Measurements from ENCODE around the gene MSANTD2. TPM values are rescaled to one million over a fixed set of nuclear protein-coding genes. Genes with fewer than 3 reads are reported as not detected.
"Not testable (repeated sequence)": the region's sequence is repeated elsewhere in the genome, so short reads cannot be mapped to it uniquely, and the experiment has no call there.

Gene MSANTD2
- total RNA-seq, 2 experiments from 2014 or later = 6.1 to 6.4 TPM

- DNase-seq = no peak
- H3K4me3 Mint-ChIP-seq = no peak overlapping the region
- no peaks in the 10 kb centered on the region for H3K27me3 Mint-ChIP-seq
- H3K36me3 Mint-ChIP-seq = no peaks in the 10 kb centered on the region
- no peak overlapping the region for H3K27ac Mint-ChIP-seq
- ChIA-PET CTCF (interaction anchor here (0.6 to 1.5 kb wide), 5 partner anchors 9 to 127 kb away, joined by 3 to 5 read pairs (median 3); partner anchors contain the start of genes SIAE and SPA17), POLR2A (no interaction called here)
- intact Hi-C loops (cut with micrococcal nuclease) = loop anchor here (5.0 kb wide), 1 partner anchor 174 kb away; the partner anchor contains the start of gene TBRG1
- H3K4me1 Mint-ChIP-seq (ENCODE audit: low read depth) = peaks cover 40% of the 10 kb centered on the region
- H3K9me3 Mint-ChIP-seq = no peaks in the 10 kb centered on the region
These were observed 3.9 kb downstream of the MSANTD2 start for GRCh38 chr11:124796312-124796711.

GRCh38 chr11:124793466-124794278 lies 6.5 kb downstream of the MSANTD2 start:
- peak; percentile 17 for DNase-seq
- Mint-ChIP-seq H3K4me1 (ENCODE audit: low read depth) (peaks cover 31% of the 10 kb centered on the region), H3K27me3 (no peaks in the 10 kb centered on the region), H3K9me3 (no peaks in the 10 kb centered on the region), H3K4me3 (no peak overlapping the region), H3K36me3 (no peaks in the 10 kb centered on the region), H3K27ac (no peak overlapping the region)
- ChIA-PET POLR2A (no interaction called here), CTCF (interaction anchor here (0.6 to 6.4 kb wide), 34 partner anchors 9 to 1094 kb away, joined by 3 to 51 read pairs (median 4); partner anchors contain the start of genes ESAM and SPA17)
- intact Hi-C loops (cut with micrococcal nuclease) = loop anchor here (1.0 kb wide), 1 partner anchor 124 kb away; no protein-coding TSS in a partner anchor

- CTCF ChIA-PET = interaction anchor here (0.7 to 6.4 kb wide), 6 partner anchors 9 to 122 kb away, joined by 3 to 51 read pairs (median 4); partner anchors contain the start of genes ESAM and MSANTD2
- Mint-ChIP-seq H3K36me3 (no peaks in the 10 kb centered on the region), H3K9me3 (no peaks in the 10 kb centered on the region), H3K4me1 (ENCODE audit: low read depth) (peaks cover 20% of the 10 kb centered on the region), H3K4me3 (no peak overlapping the region), H3K27ac (no peak overlapping the region), H3K27me3 (no peaks in the 10 kb centered on the region)
- intact Hi-C loops (cut with micrococcal nuclease) = no loop called here
- POLR2A ChIA-PET = no interaction called here
- no peak for DNase-seq
These were observed 8.4 kb downstream of the MSANTD2 start for GRCh38 chr11:124791626-124792341.

- DNase-seq = no peak
- H3K36me3 Mint-ChIP-seq = no peaks in the 10 kb centered on the region
- no peak overlapping the region for H3K4me3 Mint-ChIP-seq
- ChIA-PET POLR2A (no interaction called here), CTCF (interaction anchor here (0.6 to 1.0 kb wide), 3 partner anchors 11 to 78 kb away, joined by 3 to 4 read pairs (median 4); partner anchors contain the start of gene MSANTD2)
- H3K27ac Mint-ChIP-seq = no peak overlapping the region
- intact Hi-C loops (cut with micrococcal nuclease) = no loop called here
- H3K27me3 Mint-ChIP-seq = no peaks in the 10 kb centered on the region
- H3K4me1 Mint-ChIP-seq (ENCODE audit: low read depth) = peaks cover 19% of the 10 kb centered on the region
- no peaks in the 10 kb centered on the region for H3K9me3 Mint-ChIP-seq
These were observed 11.7 kb downstream of the MSANTD2 start for GRCh38 chr11:124788521-124788920.

- no peaks in the 10 kb centered on the region for H3K9me3 Mint-ChIP-seq
- ChIA-PET POLR2A (no interaction called here), CTCF (interaction anchor here (1.0 kb wide), 1 partner anchor 18 kb away, joined by 3 read pairs; no protein-coding TSS in a partner anchor)
- DNase-seq = no peak
- intact Hi-C loops (cut with micrococcal nuclease) = no loop called here
- H3K4me1 Mint-ChIP-seq (ENCODE audit: low read depth) = no peaks in the 10 kb centered on the region
- H3K27ac Mint-ChIP-seq = no peak overlapping the region
- H3K4me3 Mint-ChIP-seq = no peak overlapping the region
- H3K36me3 Mint-ChIP-seq = no peaks in the 10 kb centered on the region
- H3K27me3 Mint-ChIP-seq = no peaks in the 10 kb centered on the region
These were observed 16.2 kb downstream of the MSANTD2 start for GRCh38 chr11:124784051-124784450.

GRCh38 chr11:124783002-124783401 lies 17.2 kb downstream of the MSANTD2 start:
- Mint-ChIP-seq H3K36me3 (no peaks in the 10 kb centered on the region), H3K27me3 (no peaks in the 10 kb centered on the region), H3K9me3 (no peaks in the 10 kb centered on the region), H3K4me3 (no peak overlapping the region), H3K4me1 (ENCODE audit: low read depth) (no peaks in the 10 kb centered on the region), H3K27ac (no peak overlapping the region)
- intact Hi-C loops (cut with micrococcal nuclease) = no loop called here
- ChIA-PET POLR2A (no interaction called here), CTCF (interaction anchor here (1.3 kb wide), 1 partner anchor 54 kb away, joined by 3 read pairs; no protein-coding TSS in a partner anchor)
- no peak for DNase-seq

GRCh38 chr11:124779568-124779967 lies 20.6 kb downstream of the MSANTD2 start:
- H3K4me3 Mint-ChIP-seq = no peak overlapping the region
- H3K27me3 Mint-ChIP-seq = no peaks in the 10 kb centered on the region
- H3K4me1 Mint-ChIP-seq (ENCODE audit: low read depth) = peaks cover 10% of the 10 kb centered on the region
- intact Hi-C loops (cut with micrococcal nuclease) = no loop called here
- ChIA-PET CTCF (interaction anchor here (1.3 to 3.6 kb wide), 2 partner anchors 15 to 110 kb away, joined by 5 to 14 read pairs; no protein-coding TSS in a partner anchor), POLR2A (no interaction called here)
- H3K9me3 Mint-ChIP-seq = no peaks in the 10 kb centered on the region
- DNase-seq = no peak
- H3K36me3 Mint-ChIP-seq = peaks cover 2% of the 10 kb centered on the region
- no peak overlapping the region for H3K27ac Mint-ChIP-seq

GRCh38 chr11:124778281-124778680 lies 21.9 kb downstream of the MSANTD2 start:
- Mint-ChIP-seq H3K4me3 (no peak overlapping the region), H3K9me3 (no peaks in the 10 kb centered on the region), H3K27me3 (no peaks in the 10 kb centered on the region), H3K36me3 (peaks cover 2% of the 10 kb centered on the region), H3K27ac (no peak overlapping the region), H3K4me1 (ENCODE audit: low read depth) (peaks cover 10% of the 10 kb centered on the region)
- CTCF ChIA-PET = interaction anchor here (0.6 to 3.6 kb wide), 2 partner anchors 16 to 97 kb away, joined by 3 to 14 read pairs; no protein-coding TSS in a partner anchor
- intact Hi-C loops (cut with micrococcal nuclease) = no loop called here
- DNase-seq = no peak
- POLR2A ChIA-PET = no interaction called here

GRCh38 chr11:124776865-124777645 lies 23.2 kb downstream of the MSANTD2 start:
- no peak overlapping the region for H3K4me3 Mint-ChIP-seq
- intact Hi-C loops (cut with micrococcal nuclease) = no loop called here
- peaks cover 10% of the 10 kb centered on the region for H3K4me1 Mint-ChIP-seq (ENCODE audit: low read depth)
- peaks cover 6% of the 10 kb centered on the region for H3K36me3 Mint-ChIP-seq
- POLR2A ChIA-PET = no interaction called here
- no peaks in the 10 kb centered on the region for H3K27me3 Mint-ChIP-seq
- no peak overlapping the region for H3K27ac Mint-ChIP-seq
- DNase-seq = no peak
- H3K9me3 Mint-ChIP-seq = no peaks in the 10 kb centered on the region
- CTCF ChIA-PET = interaction anchor here (3.6 kb wide), 1 partner anchor 17 kb away, joined by 14 read pairs; no protein-coding TSS in a partner anchor

- H3K27me3 Mint-ChIP-seq; POLR2A ChIA-PET; DNase-seq; H3K4me3 Mint-ChIP-seq; intact Hi-C loops (cut with micrococcal nuclease); H3K27ac Mint-ChIP-seq; H3K4me1 Mint-ChIP-seq (ENCODE audit: low read depth); H3K9me3 Mint-ChIP-seq: not testable (repeated sequence)
- peaks cover 17% of the 10 kb centered on the region for H3K36me3 Mint-ChIP-seq
- CTCF ChIA-PET = interaction anchor here (0.6 to 4.6 kb wide), 3 partner anchors 8 to 127 kb away, joined by 3 to 29 read pairs (median 3); partner anchors contain the start of gene ESAM
These were observed 29.2 kb downstream of the MSANTD2 start for GRCh38 chr11:124770959-124771358.
